Activated T-cell treated with anti-CD3 and anti-CD28 coated beads for 48 hours (primary cell): ENCODE measurements around the gene DCDC2C.
"Not testable (repeated sequence)": the region's sequence is repeated elsewhere in the genome, so short reads cannot be mapped to it uniquely, and the experiment has no call there.

Source experiments
- DNase-seq: peaks from one replicate; pipeline ENCODE4 v3.0.0-alpha.2; 2020; ENCODE audit warnings: low read depth

Gene DCDC2C

GRCh38 chr2:3777966-3778365, 74.6 kb downstream of the DCDC2C start:
- DNase-seq: no peak

GRCh38 chr2:3778851-3779495, 75.6 kb downstream of the DCDC2C start:
- no peak for DNase-seq

- DNase-seq: no peak
These were observed 76.2 kb downstream of the DCDC2C start for GRCh38 chr2:3779496-3780049.

GRCh38 chr2:3780477-3781402, 77.4 kb downstream of the DCDC2C start:
- DNase-seq: peak; percentile 49

- no peak for DNase-seq
These were observed 81.4 kb downstream of the DCDC2C start for GRCh38 chr2:3784731-3785130.

GRCh38 chr2:3785220-3785889, 82.0 kb downstream of the DCDC2C start:
- no peak for DNase-seq

- DNase-seq: no peak
These were observed 82.5 kb downstream of the DCDC2C start for GRCh38 chr2:3785890-3786273.

- no peak for DNase-seq
These were observed 84.4 kb downstream of the DCDC2C start for GRCh38 chr2:3787768-3788167.

GRCh38 chr2:3789256-3789655, 85.9 kb downstream of the DCDC2C start:
- no peak for DNase-seq

GRCh38 chr2:3793249-3793648, 89.9 kb downstream of the DCDC2C start:
- no peak for DNase-seq

- no peak for DNase-seq
These were observed 98.1 kb downstream of the DCDC2C start for GRCh38 chr2:3801506-3801905.

GRCh38 chr2:3805201-3805939, 102.0 kb downstream of the DCDC2C start:
- no peak for DNase-seq

- DNase-seq: no peak
These were observed 102.8 kb downstream of the DCDC2C start for GRCh38 chr2:3806168-3806567.

- DNase-seq: no peak
These were observed 103.4 kb downstream of the DCDC2C start for GRCh38 chr2:3806730-3807129.

- DNase-seq: no peak
These were observed 104.5 kb downstream of the DCDC2C start for GRCh38 chr2:3807853-3808252.

- no peak for DNase-seq
These were observed 111.4 kb downstream of the DCDC2C start for GRCh38 chr2:3814706-3815245.

- not testable (repeated sequence) for DNase-seq
These were observed 113.8 kb downstream of the DCDC2C start for GRCh38 chr2:3817144-3817543.

- DNase-seq: no peak
These were observed 120.4 kb downstream of the DCDC2C start for GRCh38 chr2:3823748-3824147.

- DNase-seq: no peak
These were observed 124.5 kb downstream of the DCDC2C start for GRCh38 chr2:3827673-3828575.

GRCh38 chr2:3830796-3831195, 127.4 kb downstream of the DCDC2C start:
- DNase-seq: no peak
